GM12878 (cell line): ENCODE measurements around the gene CRYAA. TPM values are rescaled to one million over a fixed set of nuclear protein-coding genes. Genes with fewer than 3 reads are reported as not detected.

Experiments used
- polyA plus RNA-seq, 11 experiments: library from polyadenylated mRNA; depleted of rRNA in 4 of 11; unstranded in 6 of 11; stranded (reverse) in 5 of 11; fragments of >200 nt; fragmentation: Nextera tagmentation in 4 of 11; fragmentation: Illumina TruSeq in 1 of 11; extraction: Ambion mirVana in 4 of 11; extraction: Trizol in 1 of 11; gene quantifications; 1 replicate in 1 of 11; 2 replicates in 10 of 11; pipeline versions ENCODE4 v1.2.1 to v1.2.3, GENCODE V29; 2011 to 2016; ENCODE audit warnings: inconsistent platforms in 2 of 11, missing spikeins in 2 of 11, low read depth in 1 of 11
- total RNA-seq, 4 experiments: library from RNA; depleted of rRNA in 3 of 4; stranded (reverse); fragments of >200 nt in 3 of 4; fragmentation: Illumina TruSeq in 1 of 4; extraction: Trizol in 1 of 4; gene quantifications; 2 replicates each; pipeline versions ENCODE4 v1.2.1 to v1.2.3, GENCODE V29; 2013 to 2021

The CRYAA gene
- total and polyA plus RNA-seq, 10 of the 15 experiments (the other 5 are each of a cell fraction or from before 2014, with no cell fraction given) = not detected

Other genes with a start within 250 kb of the CRYAA start
- gene ERVH48-1, start 243.4 kb upstream of the CRYAA start, total RNA-seq (2014; rRNA removed) = not detected in 2 replicates
- not detected in 2 replicates for gene ERVH48-1, start 243.4 kb upstream of the CRYAA start, total RNA-seq (2014; rRNA removed; fragmentation: Illumina TruSeq; extraction: Trizol)
- gene ERVH48-1, start 243.4 kb upstream of the CRYAA start, total RNA-seq (2021) = not detected in 2 replicates
- gene ERVH48-1, start 243.4 kb upstream of the CRYAA start, polyA plus RNA-seq (2011; rRNA removed) = not detected in 2 replicates
- 0.03 TPM in 1 of 2 replicates, not detected in the other for gene ERVH48-1, start 243.4 kb upstream of the CRYAA start, polyA plus RNA-seq (2014; fragmentation: Illumina TruSeq; extraction: Trizol)
- gene ERVH48-1, start 243.4 kb upstream of the CRYAA start, polyA plus RNA-seq (2014; fragmentation: Nextera tagmentation; extraction: Ambion mirVana) = not detected
- not detected in 2 replicates for gene ERVH48-1, start 243.4 kb upstream of the CRYAA start, polyA plus RNA-seq (2014; rRNA removed)
- gene ERVH48-1, start 243.4 kb upstream of the CRYAA start, polyA plus RNA-seq (2016; fragmentation: Nextera tagmentation; extraction: Ambion mirVana) = under 1 TPM; 0.13 to 0.30 TPM
- 6.9 and 10.0 TPM in 2 replicates for gene PKNOX1, start 194.4 kb upstream of the CRYAA start, total RNA-seq (2014; rRNA removed)
- 7.3 and 7.7 TPM in 2 replicates for gene PKNOX1, start 194.4 kb upstream of the CRYAA start, total RNA-seq (2014; rRNA removed; fragmentation: Illumina TruSeq; extraction: Trizol)
- gene PKNOX1, start 194.4 kb upstream of the CRYAA start, total RNA-seq (2021) = 11.9 and 13.3 TPM in 2 replicates
- gene PKNOX1, start 194.4 kb upstream of the CRYAA start, polyA plus RNA-seq (2011; rRNA removed) = 21.4 and 23.7 TPM in 2 replicates
- gene PKNOX1, start 194.4 kb upstream of the CRYAA start, polyA plus RNA-seq (2014; fragmentation: Illumina TruSeq; extraction: Trizol) = 10.5 and 16.0 TPM in 2 replicates
- 10 to 100 TPM in 1 of 2 experiments, 1 to 10 TPM in 1; 9.5 to 11.3 TPM for gene PKNOX1, start 194.4 kb upstream of the CRYAA start, polyA plus RNA-seq (2014; fragmentation: Nextera tagmentation; extraction: Ambion mirVana)
- gene PKNOX1, start 194.4 kb upstream of the CRYAA start, polyA plus RNA-seq (2014; rRNA removed) = 14.4 and 14.8 TPM in 2 replicates
- 10 to 100 TPM; 20.8 to 22.9 TPM for gene PKNOX1, start 194.4 kb upstream of the CRYAA start, polyA plus RNA-seq (2016; fragmentation: Nextera tagmentation; extraction: Ambion mirVana)
- 2.2 and 2.9 TPM in 2 replicates for gene CBS, start 93.2 kb upstream of the CRYAA start, total RNA-seq (2014; rRNA removed)
- 0.69 and 1.0 TPM in 2 replicates for gene CBS, start 93.2 kb upstream of the CRYAA start, total RNA-seq (2014; rRNA removed; fragmentation: Illumina TruSeq; extraction: Trizol)
- 4.2 and 4.8 TPM in 2 replicates for gene CBS, start 93.2 kb upstream of the CRYAA start, total RNA-seq (2021)
- 0.19 and 0.29 TPM in 2 replicates for gene CBS, start 93.2 kb upstream of the CRYAA start, polyA plus RNA-seq (2011; rRNA removed)
- gene CBS, start 93.2 kb upstream of the CRYAA start, polyA plus RNA-seq (2014; fragmentation: Illumina TruSeq; extraction: Trizol) = 0.63 and 1.2 TPM in 2 replicates
- under 1 TPM; 0.10 to 0.20 TPM for gene CBS, start 93.2 kb upstream of the CRYAA start, polyA plus RNA-seq (2014; fragmentation: Nextera tagmentation; extraction: Ambion mirVana)
- gene CBS, start 93.2 kb upstream of the CRYAA start, polyA plus RNA-seq (2014; rRNA removed) = 2.1 and 3.5 TPM in 2 replicates
- 1 to 10 TPM; 4.0 to 4.4 TPM for gene CBS, start 93.2 kb upstream of the CRYAA start, polyA plus RNA-seq (2016; fragmentation: Nextera tagmentation; extraction: Ambion mirVana)
- 30.3 and 38.4 TPM in 2 replicates for gene U2AF1, start 61.4 kb upstream of the CRYAA start, total RNA-seq (2014; rRNA removed)
- 21.1 and 21.5 TPM in 2 replicates for gene U2AF1, start 61.4 kb upstream of the CRYAA start, total RNA-seq (2014; rRNA removed; fragmentation: Illumina TruSeq; extraction: Trizol)
- gene U2AF1, start 61.4 kb upstream of the CRYAA start, total RNA-seq (2021) = 8.6 and 14.4 TPM in 2 replicates
- gene U2AF1, start 61.4 kb upstream of the CRYAA start, polyA plus RNA-seq (2011; rRNA removed) = 31.4 and 34.1 TPM in 2 replicates
- gene U2AF1, start 61.4 kb upstream of the CRYAA start, polyA plus RNA-seq (2014; fragmentation: Illumina TruSeq; extraction: Trizol) = 57.3 and 103 TPM in 2 replicates
- gene U2AF1, start 61.4 kb upstream of the CRYAA start, polyA plus RNA-seq (2014; fragmentation: Nextera tagmentation; extraction: Ambion mirVana) = 10 to 100 TPM; 48.4 to 71.7 TPM
- 108 and 161 TPM in 2 replicates for gene U2AF1, start 61.4 kb upstream of the CRYAA start, polyA plus RNA-seq (2014; rRNA removed)
- gene U2AF1, start 61.4 kb upstream of the CRYAA start, polyA plus RNA-seq (2016; fragmentation: Nextera tagmentation; extraction: Ambion mirVana) = 100 to 1,000 TPM; 135 to 182 TPM